Activated CD4-positive, alpha-beta T cell treated with anti-CD3 and anti-CD28 coated beads for 4 hours (primary cell): ENCODE results near the gene P3H2.

Experiments used
- DNase-seq, 2 donors: peaks; one replicate each; pipeline ENCODE4 v3.0.0-alpha.2; 2020

The P3H2 gene

DNA sequence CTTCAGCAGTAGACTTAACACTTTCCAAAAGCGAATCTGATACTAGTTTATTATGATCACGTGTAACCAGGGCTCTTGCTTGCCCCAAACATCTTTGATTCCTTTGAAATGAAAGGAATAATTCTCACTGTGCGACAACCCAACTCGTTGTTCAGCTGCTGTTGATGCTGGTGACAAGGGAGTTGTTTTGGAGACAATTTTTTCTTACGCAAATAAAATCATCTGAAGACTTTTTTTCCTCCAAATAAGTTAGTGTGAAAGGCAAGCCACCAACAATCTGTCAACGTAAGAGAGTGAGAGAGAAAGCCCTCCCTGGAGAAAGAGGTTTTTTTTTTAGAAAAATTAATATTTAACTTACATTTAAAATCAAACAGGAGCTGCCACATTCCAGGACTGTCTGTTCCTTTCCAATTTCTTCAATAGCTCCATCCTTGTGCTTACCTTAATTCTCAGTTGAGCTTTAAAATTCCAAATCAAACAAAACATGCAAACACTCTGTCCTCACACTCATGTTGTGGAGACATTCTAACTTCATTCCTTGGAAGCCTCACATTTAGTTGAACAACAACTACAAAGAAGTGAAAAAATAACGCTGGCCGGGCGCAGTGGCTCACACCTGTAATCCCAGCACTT lies 4.9 kb upstream of the P3H2 start:
- no peak for DNase-seq

DNA sequence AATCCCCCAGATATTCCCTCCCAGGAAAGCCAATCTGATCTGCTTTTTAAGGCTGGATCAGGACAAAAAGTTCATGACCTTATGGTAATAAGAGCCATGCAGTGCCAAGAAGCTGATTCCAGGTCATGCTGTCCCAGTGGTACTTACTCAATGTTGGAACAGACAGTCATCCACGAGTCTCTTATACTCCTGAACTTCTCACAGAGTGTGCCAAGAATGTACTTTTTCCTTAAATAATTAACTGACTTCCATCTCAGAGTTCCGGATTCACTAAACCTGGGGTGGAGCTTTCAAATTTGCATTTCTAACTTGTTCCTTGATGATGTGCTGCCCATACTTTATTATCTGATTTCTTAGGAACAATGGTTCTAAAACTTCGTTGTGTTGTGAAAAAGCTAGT lies 3.4 kb upstream of the P3H2 start:
- DNase-seq, result no peak

DNA sequence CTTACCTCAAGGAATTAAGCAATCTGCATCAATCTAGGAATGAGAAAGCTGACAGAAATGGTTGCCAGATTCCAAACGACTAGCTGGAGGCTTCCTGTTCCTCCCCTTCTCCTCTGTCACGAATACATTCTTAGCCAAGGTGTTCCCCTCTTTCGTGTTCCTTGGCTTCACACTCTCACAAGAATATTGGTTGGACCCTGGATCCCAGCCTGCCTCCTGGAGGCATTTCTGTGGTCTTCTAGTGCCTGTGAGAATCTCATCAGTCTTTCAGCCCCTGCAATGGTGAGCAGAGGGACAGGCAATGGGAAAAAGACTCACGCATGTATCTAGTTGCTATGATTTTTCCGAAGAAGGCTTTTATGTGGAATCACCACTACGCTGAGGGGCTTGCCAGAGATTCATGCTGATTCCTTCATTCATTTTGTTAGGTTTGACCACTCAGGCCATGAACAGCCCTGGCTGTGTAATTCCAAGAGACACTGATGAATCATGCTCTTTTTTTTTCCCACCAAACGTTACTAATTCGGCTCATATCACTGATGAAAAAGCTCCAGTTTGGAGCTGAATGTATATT lies 1.6 kb upstream of the P3H2 start:
- no peak for DNase-seq

- DNase-seq, result no peak
Measured at GRCh38 chr3:190121383-190121782, 686 bp upstream of the P3H2 start.

DNA sequence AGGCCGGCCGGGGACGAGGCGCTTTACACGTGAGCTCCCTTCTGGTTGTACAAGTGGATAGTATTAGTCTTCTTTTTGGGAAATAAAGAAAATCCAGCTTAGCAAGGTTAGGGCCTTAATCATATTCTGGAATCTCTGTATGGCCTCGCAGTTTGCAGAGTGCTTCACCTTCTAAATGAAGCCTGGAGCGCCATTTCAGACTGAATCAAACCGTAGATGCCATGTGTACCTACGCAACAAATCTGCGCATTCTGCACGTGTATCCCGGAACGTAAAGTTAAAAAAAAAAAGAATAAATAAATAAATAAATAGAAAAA lies 322 bp upstream of the P3H2 start:
- no peak for DNase-seq

DNA sequence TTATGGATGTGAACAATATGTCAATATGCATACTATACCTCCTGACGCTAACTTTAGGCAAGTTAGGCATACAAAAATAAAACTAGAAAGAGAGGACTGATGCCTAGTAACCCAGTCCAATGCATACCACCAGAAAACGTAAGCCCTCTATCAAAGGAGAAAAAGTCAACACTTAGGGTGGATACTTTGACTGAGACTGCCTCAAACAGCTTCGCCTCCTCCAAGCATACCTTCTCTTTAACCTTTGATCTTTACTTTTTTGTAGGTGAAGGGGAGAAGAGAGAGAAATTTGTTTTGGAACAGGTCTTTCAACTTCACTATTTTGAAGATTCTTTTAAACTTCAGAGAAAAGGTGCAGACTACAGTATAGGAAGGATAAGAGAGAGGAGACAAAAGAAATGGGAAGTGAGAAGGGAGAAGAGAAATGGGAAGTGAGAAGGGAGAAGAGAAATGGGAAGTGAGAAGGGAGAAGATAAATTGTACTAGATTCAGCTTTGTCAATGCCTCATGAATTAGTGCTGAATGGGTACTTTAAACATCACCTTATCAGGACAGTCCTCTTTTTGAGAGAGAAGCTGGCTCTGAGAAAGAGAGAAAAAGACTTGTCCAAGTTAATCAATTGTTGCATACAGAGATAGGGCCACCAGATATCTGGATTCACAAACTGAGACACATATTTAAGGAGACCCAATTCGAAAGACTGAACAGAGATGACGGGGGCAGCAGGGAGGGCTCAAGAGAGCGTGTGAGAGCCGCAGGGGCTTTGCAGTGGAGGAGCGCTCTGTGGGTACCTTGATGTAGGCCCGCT lies 1.0 kb downstream of the P3H2 start:
- no peak for DNase-seq

DNA sequence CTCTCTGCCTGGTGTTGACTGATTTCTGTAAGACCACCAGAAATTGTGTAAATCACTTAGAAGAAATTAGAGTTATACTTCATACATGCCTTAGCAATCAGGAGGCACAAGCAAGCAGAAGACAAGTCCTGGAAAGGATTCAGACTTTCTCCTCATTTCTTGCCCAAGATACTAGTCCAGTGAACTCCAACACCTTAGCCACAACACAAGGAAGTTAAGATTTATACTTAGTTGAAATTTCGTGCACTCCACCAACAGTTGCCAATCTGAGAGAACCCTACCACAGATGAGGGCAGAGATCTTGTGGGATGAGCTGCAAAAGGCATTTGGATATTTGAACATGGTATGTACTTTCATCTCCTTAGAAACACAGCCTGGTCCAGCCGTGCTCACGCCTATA lies 2.3 kb downstream of the P3H2 start:
- DNase-seq, result no peak

- DNase-seq, result no peak
Measured at GRCh38 chr3:190117981-190118380, 2.7 kb downstream of the P3H2 start.

DNA sequence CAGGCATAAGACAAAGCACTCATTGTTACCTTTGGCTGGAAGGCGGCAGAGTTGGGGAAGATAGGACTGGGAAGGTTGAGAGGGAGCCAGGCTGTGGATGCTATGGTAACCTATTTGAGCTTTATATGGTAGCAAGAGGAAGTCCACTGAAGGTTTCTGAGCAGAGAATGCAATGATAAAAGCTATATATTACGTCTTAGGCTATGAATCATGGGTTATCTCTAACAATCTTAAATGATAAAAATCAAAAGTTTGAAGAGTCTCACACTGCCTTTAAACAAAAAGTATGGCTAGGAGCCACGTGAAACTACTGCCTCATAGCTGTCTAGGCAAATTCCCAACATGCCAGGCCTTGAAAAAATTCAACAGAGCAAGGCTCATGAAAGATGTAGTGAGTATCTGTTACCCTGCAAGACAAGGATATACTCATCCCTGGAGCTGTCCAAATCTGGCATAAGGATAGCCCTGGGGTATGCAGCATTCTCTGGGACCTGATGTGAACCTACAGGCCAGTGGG lies 4.1 kb downstream of the P3H2 start:
- DNase-seq, result no peak

DNA sequence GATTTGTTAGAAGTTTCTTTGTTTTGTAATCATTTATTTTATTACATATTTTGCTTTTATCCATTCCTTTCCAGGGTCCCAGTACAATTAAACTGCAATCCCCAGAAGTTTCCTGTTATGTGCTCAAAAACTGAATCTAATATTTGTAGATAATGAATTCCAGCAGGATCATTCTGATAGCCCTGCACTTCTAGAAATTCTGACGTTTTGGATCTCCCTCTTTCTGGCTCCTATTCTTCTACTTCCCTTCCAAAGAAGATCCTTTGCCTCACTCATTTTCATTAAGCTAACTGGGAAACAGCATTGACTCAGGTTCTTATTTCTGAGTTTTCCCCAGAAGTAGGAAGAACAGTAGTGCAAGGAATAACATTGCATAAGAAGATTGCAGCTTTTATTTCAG lies 9.9 kb downstream of the P3H2 start:
- DNase-seq, result no peak

- no peak for DNase-seq
Measured at GRCh38 chr3:190109441-190109840, 11.3 kb downstream of the P3H2 start.

- no peak for DNase-seq
Measured at GRCh38 chr3:190108804-190109203, 11.9 kb downstream of the P3H2 start.

DNA sequence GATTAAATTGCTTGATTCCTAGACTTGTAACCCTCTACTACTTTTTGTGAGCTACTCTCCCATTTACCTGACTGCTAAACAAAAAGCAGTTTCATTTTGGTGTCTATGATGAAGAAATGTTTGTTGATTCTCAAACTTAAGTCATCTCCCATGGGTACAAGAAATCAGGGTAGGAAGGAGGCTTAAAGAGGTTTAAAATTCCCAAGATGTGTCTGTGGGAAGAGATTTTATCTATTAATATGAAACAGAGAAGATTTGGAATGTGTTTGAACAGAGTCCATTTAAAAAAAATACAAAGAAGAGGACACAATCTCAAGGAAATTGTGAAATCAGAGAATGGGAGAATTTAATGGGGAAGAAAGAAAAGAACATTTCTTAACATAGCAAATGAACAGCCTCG lies 14.8 kb downstream of the P3H2 start:
- no peak for DNase-seq

DNA sequence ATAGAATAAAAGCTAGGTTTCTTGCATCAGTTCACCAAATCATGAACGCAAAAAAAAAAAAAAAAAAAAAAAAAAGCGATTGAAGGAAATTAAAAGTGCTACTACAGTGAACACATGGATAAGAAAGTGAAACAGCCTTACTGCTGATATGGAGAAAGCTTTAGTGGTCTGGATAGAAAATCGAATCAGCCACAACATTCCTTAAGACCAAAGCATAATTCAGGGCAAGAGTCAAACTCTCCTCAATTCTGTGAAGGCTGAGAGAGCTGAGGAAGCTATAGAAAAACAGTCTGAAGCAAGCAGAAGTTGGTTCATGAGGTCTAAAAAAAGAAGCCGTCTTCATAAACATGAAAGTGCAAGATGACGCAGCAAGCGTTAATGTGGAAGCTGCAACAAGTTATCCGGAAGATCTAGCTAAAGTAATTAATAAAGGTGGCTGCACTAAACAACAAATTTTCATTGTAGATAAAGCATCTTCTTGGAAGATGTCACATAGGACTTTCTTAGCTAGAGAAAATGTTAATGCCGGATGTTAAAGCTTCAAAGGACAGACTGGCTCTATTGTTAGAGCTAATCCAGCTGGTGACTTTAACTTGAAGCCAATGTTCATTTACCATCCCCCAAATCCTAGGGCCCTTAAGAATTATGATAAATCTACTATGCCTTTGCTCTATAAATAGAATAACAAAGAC lies 19.2 kb downstream of the P3H2 start:
- no peak for DNase-seq

GRCh38 chr3:190099099-190099498 lies 21.6 kb downstream of the P3H2 start:
- no peak for DNase-seq

GRCh38 chr3:190097617-190098016 lies 23.1 kb downstream of the P3H2 start:
- no peak for DNase-seq

DNA sequence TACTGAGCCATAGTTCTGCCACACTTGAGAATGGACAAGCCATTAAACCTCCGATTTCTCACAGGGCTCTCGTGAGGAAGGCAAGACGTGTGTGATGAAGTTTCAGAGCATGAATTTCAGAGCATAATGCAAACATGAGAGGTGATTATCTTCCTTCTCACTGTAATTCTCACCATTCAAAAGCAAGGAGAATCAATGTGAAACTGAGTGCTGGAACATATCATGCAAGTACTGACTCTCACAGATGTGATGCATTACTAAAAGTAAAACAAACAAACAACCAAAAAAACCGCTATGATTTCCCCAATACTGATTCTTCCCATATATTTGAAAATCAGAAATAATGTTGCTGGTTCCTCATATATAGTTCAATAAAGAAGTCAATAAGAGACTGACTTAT lies 23.7 kb downstream of the P3H2 start:
- no peak for DNase-seq

- no peak for DNase-seq
Measured at GRCh38 chr3:190096345-190096744, 24.4 kb downstream of the P3H2 start.

- DNase-seq, result no peak
Measured at GRCh38 chr3:190094160-190094718, 26.5 kb downstream of the P3H2 start.

GRCh38 chr3:190092250-190092649 lies 28.4 kb downstream of the P3H2 start:
- DNase-seq, result no peak

GRCh38 chr3:190089711-190090110 lies 31.0 kb downstream of the P3H2 start:
- DNase-seq, result no peak

DNA sequence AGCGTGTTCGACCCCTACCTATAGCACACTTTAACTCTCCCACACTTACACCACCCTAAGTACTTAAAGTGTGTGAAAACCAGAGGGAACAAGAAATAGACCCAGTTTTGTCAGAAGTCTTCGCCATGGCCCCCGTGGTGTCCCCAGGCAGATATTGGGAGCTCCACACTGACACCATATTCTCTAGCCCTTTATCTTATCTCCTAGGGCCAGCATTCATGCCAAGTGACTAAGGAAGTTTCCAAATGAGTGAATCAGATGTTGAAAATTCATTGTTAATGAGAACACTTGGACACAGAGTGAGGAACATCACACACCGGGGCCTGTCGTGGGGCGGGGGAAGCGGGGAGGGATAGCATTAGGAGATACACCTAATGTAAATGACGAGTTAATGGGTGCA lies 31.8 kb downstream of the P3H2 start:
- no peak for DNase-seq

- DNase-seq, result no peak
Measured at GRCh38 chr3:190086191-190086590, 34.5 kb downstream of the P3H2 start.
